Caki2 (cell line): ENCODE measurements around the gene FAM13B. TPM values are rescaled to one million over a fixed set of nuclear protein-coding genes. Genes with fewer than 3 reads are reported as not detected.

ENCODE experiments used
- total RNA-seq: library from RNA; depleted of rRNA; stranded (reverse); fragments of >200 nt; shearing (Covaris generic); gene quantifications from 2 replicates; pipeline ENCODE4 v1.2.3, GENCODE V29; 2014; ENCODE audit warnings: low replicate concordance; rRNA removed

FAM13B gene
- total RNA-seq, 1 experiment from 2014 or later: 6.0 TPM

Other genes with a start within 250 kb of the FAM13B start
- not detected in 2 replicates for gene MYOT, start 165.2 kb downstream of the FAM13B start, total RNA-seq
- not detected in 2 replicates for gene PKD2L2, start 143.6 kb downstream of the FAM13B start, total RNA-seq
- gene WNT8A, start 51.0 kb upstream of the FAM13B start, total RNA-seq: not detected in 2 replicates
- gene NME5, start 106.3 kb upstream of the FAM13B start, total RNA-seq: not detected in 2 replicates
- 47.4 and 61.5 TPM in 2 replicates for gene BRD8, start 145.6 kb upstream of the FAM13B start, total RNA-seq
- 33.1 and 43.9 TPM in 2 replicates for gene KIF20A, start 146.0 kb upstream of the FAM13B start, total RNA-seq
- gene CDC23, start 180.2 kb upstream of the FAM13B start, total RNA-seq: 16.0 and 17.6 TPM in 2 replicates
- gene GFRA3, start 241.5 kb upstream of the FAM13B start, total RNA-seq: not detected in 2 replicates